ENCODE results near the gene DYNC1H1. TPM values are rescaled to one million over a fixed set of nuclear protein-coding genes. Genes with fewer than 3 reads are reported as not detected.

DYNC1H1 gene
- total RNA-seq, 1 experiment from 2014 or later, result 361 TPM

DNA sequence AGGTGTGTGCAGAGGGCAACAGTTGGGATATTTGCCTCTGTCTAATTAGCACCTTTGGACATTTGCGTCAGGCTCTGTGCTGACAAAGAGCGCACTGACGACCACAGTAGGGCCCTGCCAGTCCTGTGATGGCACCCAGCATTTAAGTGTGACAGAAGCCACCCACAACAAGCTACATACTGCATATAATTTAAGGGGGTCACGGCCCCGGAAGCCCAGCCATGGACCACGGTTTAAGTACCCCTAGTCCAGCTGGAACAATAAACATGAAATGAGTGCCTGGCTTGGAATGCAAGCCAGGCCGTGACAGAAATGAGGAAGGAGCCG, 16.8 kb upstream of the DYNC1H1 start:
- peaks cover 2% of the 10 kb centered on the region; the same call in 1 of the 2 replicates for H3K27me3 ChIP-seq (ENCODE audit: insufficient read depth, low read length)
- ChIA-PET POLR2A (interaction anchor here (2.1 kb wide), 1 partner anchor 138 kb away, joined by 10 read pairs; no protein-coding TSS in a partner anchor), CTCF (no interaction called here), RAD21 (ENCODE audit: low non-redundant PET in 1 of 2, low total read pairs in 2 of 2, uncharacterized antibody in 2 of 2, unreplicated experiment in 2 of 2) (no interaction called here)
- ATAC-seq, result peak; percentile 2
- H3K4me2 ChIP-seq (ENCODE audit: low read length), result peak overlapping the region; percentile 75
- no peak for DNase-seq (ENCODE audit: low read depth, low spot score)
- BruUV-seq (replicated peaks), result TSS peak; percentile 96
- peak overlapping the region; percentile 84 for H3K9ac ChIP-seq (ENCODE audit: low read length)
- peaks cover 5 to 7% of the 10 kb centered on the region in 2 experiments for H3K4me1 ChIP-seq (ENCODE audit: control insufficient read depth in 1 of 2, insufficient read depth in 2 of 2, low read length in 2 of 2)
- intact Hi-C loops (cut with micrococcal nuclease), result no loop called here
- peak overlapping the region; percentile 76 to 82 for H3K4me3 ChIP-seq (replicated peaks in 1 of 2; ENCODE audit: low read depth in 1 of 2, low read length in 2 of 2)
- peak overlapping the region; percentile 75 for H3K27ac ChIP-seq (ENCODE audit: low read depth, low read length)
- no peaks in the 10 kb centered on the region for H3K9me3 ChIP-seq (ENCODE audit: control insufficient read depth in 1 of 2, insufficient read depth in 1 of 2, low read depth in 1 of 2, low read length in 2 of 2)
- H3K36me3 ChIP-seq (ENCODE audit: control insufficient read depth in 1 of 2, insufficient read depth in 2 of 2, low read length in 2 of 2), result no peaks in the 10 kb centered on the region
- no peaks in the 10 kb centered on the region for H3K9me2 ChIP-seq (ENCODE audit: insufficient read depth)
- no peak for TF ChIP-seq TCF7L2 (IDR thresholded peaks at IDR 0.05; ENCODE audit: borderline replicate concordance, extremely low read depth, insufficient read depth, insufficient read length)
- peak; percentile 66 for TF ChIP-seq ZFX (IDR thresholded peaks at IDR 0.05)
- no peak for TF ChIP-seq YY1 (IDR thresholded peaks at IDR 0.05; ENCODE audit: extremely low read depth, insufficient replicate concordance, low read depth, low read length)
- no peak for TF ChIP-seq POLR2A (IDR thresholded peaks at IDR 0.05; ENCODE audit: borderline replicate concordance, extremely low read depth, insufficient read depth, insufficient read length)
- H3K79me2 ChIP-seq (ENCODE audit: insufficient read depth, low read length), result peaks cover 10% of the 10 kb centered on the region
- H2AFZ ChIP-seq (ENCODE audit: low read depth, low read length, poor library complexity, severe bottlenecking), result no peak overlapping the region
- no peaks in the 10 kb centered on the region for H4K20me1 ChIP-seq (ENCODE audit: insufficient read depth)

DNA sequence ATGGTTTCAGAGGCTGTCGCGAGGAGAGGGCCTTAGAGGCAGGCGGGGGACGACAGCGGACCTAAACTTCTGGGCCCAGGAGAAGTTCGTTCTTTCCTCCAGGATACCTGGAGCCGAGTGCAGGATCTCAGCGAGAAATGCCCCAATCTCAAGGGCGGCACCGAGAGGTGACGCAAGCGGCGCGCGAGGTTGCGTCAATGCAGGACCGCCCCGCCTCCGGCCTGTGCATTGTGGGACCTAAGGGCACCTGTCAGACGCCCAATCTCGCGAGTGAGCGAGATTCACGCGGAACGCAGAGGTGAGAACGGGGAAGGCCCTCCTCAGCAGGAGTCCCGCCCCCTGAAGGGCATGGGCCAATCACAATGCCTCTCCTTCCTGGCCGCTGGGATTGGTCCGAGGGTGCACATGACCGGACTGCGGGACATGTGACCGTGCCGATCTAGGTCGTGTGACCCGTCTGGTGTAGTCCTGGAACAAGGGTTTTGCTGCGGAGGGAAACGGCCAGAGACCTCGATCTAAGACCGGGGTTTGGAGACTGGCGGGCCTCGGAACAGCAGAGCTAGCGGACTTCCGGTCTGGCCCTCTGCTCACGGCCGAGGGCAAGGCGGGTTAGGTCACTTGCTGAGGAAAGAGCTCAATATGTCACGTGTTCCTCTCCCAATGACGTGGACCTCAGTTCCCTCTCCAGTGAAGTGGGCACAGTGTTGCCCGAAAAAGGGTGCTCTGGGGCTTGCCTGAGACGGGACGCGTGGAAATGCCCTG, 16.3 kb upstream of the DYNC1H1 start:
- Histone ChIP-seq H3K27me3 (ENCODE audit: insufficient read depth, low read length) (no peaks in the 10 kb centered on the region), H2AFZ (ENCODE audit: low read depth, low read length, poor library complexity, severe bottlenecking) (no peak overlapping the region), H3K9ac (ENCODE audit: low read length) (peak overlapping the region; percentile 84), H3K4me2 (ENCODE audit: low read length) (peak overlapping the region; percentile 92), H3K9me2 (ENCODE audit: insufficient read depth) (no peaks in the 10 kb centered on the region), H4K20me1 (ENCODE audit: insufficient read depth) (no peaks in the 10 kb centered on the region), H3K36me3 (ENCODE audit: control insufficient read depth in 1 of 2, insufficient read depth in 2 of 2, low read length in 2 of 2) (no peaks in the 10 kb centered on the region), H3K9me3 (ENCODE audit: control insufficient read depth in 1 of 2, insufficient read depth in 1 of 2, low read depth in 1 of 2, low read length in 2 of 2) (no peaks in the 10 kb centered on the region), H3K4me1 (ENCODE audit: control insufficient read depth in 1 of 2, insufficient read depth in 2 of 2, low read length in 2 of 2) (peaks cover 5 to 7% of the 10 kb centered on the region in 2 experiments), H3K27ac (ENCODE audit: low read depth, low read length) (peak overlapping the region; percentile 76), H3K79me2 (ENCODE audit: insufficient read depth, low read length) (peaks cover 10% of the 10 kb centered on the region), H3K4me3 (replicated peaks in 1 of 2; ENCODE audit: low read depth in 1 of 2, low read length in 2 of 2) (peak overlapping the region; percentile 82 to 92)
- intact Hi-C loops (cut with micrococcal nuclease), result loop anchor here (1.0 to 2.0 kb wide), 3 partner anchors 177 to 241 kb away; no protein-coding TSS in a partner anchor
- DNase-seq (ENCODE audit: low read depth, low spot score) (peak; percentile 100), ATAC-seq (peak; percentile 98)
- BruUV-seq (replicated peaks), result no TSS peak
- ChIA-PET POLR2A (interaction anchor here (0.8 to 2.1 kb wide), 5 partner anchors 15 to 187 kb away, joined by 3 to 10 read pairs (median 3); no protein-coding TSS in a partner anchor), CTCF (interaction anchor here (1.0 kb wide), 1 partner anchor 177 kb away, joined by 4 read pairs; no protein-coding TSS in a partner anchor), RAD21 (ENCODE audit: low non-redundant PET in 1 of 2, low total read pairs in 2 of 2, uncharacterized antibody in 2 of 2, unreplicated experiment in 2 of 2) (no interaction called here)
- TF ChIP-seq CBX3 (IDR thresholded peaks at IDR 0.05; ENCODE audit: low read depth), result peak; percentile 90
- peak; percentile 94 for TF ChIP-seq SRF (IDR thresholded peaks at IDR 0.05; ENCODE audit: low read depth)
- TF ChIP-seq YY1 (IDR thresholded peaks at IDR 0.05; ENCODE audit: extremely low read depth, insufficient replicate concordance, low read depth, low read length), result peak; percentile 39
- TF ChIP-seq SIN3A (IDR thresholded peaks at IDR 0.05; ENCODE audit: low read depth), result peak; percentile 95
- TF ChIP-seq POLR2A (IDR thresholded peaks at IDR 0.05; ENCODE audit: borderline replicate concordance, extremely low read depth, insufficient read depth, insufficient read length), result peak; percentile 93
- TF ChIP-seq RAD21 (IDR thresholded peaks at IDR 0.05; ENCODE audit: low read depth), result no peak
- TF ChIP-seq ELF1 (IDR thresholded peaks at IDR 0.05; ENCODE audit: borderline replicate concordance, low read depth), result no peak
- TF ChIP-seq FOSL1 (IDR thresholded peaks at IDR 0.05; ENCODE audit: low read depth), result no peak
- TF ChIP-seq SP1 (IDR thresholded peaks at IDR 0.05; ENCODE audit: low read depth), result peak; percentile 99
- peak; percentile 99 for TF ChIP-seq POLR2AphosphoS5 (IDR thresholded peaks at IDR 0.05; ENCODE audit: low read depth, low read length)
- no peak for TF ChIP-seq EZH2phosphoT487 (IDR thresholded peaks at IDR 0.05; ENCODE audit: borderline replicate concordance)
- no peak for TF ChIP-seq ZFX (IDR thresholded peaks at IDR 0.05)
- TF ChIP-seq REST (IDR thresholded peaks at IDR 0.05; ENCODE audit: low read depth), result no peak
- no peak for TF ChIP-seq EGR1 (IDR thresholded peaks at IDR 0.05; ENCODE audit: low read depth)
- TF ChIP-seq, protein P1, sequence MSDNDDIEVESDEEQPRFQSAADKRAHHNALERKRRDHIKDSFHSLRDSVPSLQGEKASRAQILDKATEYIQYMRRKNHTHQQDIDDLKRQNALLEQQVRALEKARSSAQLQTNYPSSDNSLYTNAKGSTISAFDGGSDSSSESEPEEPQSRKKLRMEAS (IDR thresholded peaks at IDR 0.05), result peak; percentile 91
- TF ChIP-seq JUND (IDR thresholded peaks at IDR 0.05), result no peak

All from HCT116 (cell line).